Muscle layer of duodenum (tissue), 2 donors: ENCODE measurements around the gene NBAS.

ENCODE experiments used
- H3K27ac ChIP-seq: one replicate; pipeline ENCODE4 v1.7.0; 2013; ENCODE audit warnings: mild to moderate bottlenecking, low read length
- H3K27me3 ChIP-seq: one replicate; pipeline ENCODE4 v1.7.0; 2013; ENCODE audit warnings: low read depth, mild to moderate bottlenecking, control low read depth, low read length
- H3K36me3 ChIP-seq, 2 donors: one replicate each; pipeline ENCODE4 v1.7.0; 2013; ENCODE audit warnings: low read length in 2 of 2, control low read depth in 1 of 2, mild to moderate bottlenecking in 1 of 2; ENCODE audit not compliant: insufficient read depth in 2 of 2, control insufficient read depth in 1 of 2
- H3K4me1 ChIP-seq, 2 donors: one replicate each; pipeline ENCODE4 v1.7.0; 2013; ENCODE audit warnings: low read length in 2 of 2, mild to moderate bottlenecking in 2 of 2, control low read depth in 1 of 2, moderate library complexity in 1 of 2; ENCODE audit not compliant: insufficient read depth in 2 of 2, control insufficient read depth in 1 of 2
- H3K4me3 ChIP-seq, 2 donors: one replicate each; pipeline ENCODE4 v1.7.0; 2013; ENCODE audit warnings: low read length in 2 of 2, low read depth in 1 of 2, mild to moderate bottlenecking in 1 of 2
- H3K9me3 ChIP-seq, 2 donors: one replicate each; pipeline ENCODE4 v1.7.0; 2013; ENCODE audit warnings: low read length in 2 of 2, control low read depth in 1 of 2, mild to moderate bottlenecking in 1 of 2; ENCODE audit not compliant: control insufficient read depth in 1 of 2
- donor health status: healthy.

Gene NBAS

DNA sequence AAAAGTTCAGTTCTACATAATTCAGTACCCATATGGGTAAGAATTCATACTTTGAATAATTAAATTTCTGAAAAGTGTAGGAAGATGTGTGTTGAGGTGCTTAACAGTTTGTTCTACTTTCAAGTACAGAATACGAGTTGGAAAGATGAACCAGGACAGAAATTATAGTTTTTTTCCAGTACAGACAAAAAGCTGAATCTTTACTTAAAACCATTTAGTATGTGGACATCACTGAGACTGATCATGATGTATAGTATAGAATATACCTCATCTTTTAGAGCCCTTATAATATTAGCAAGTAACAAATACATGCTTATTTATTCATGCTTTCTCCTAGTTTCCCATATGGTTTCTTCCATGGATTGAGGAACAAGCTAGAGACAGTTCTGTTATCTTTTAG is 40.5 kb upstream of the NBAS start:
- Histone ChIP-seq H3K27me3 (no peaks in the 10 kb centered on the region), H3K4me1 (no peaks in the 10 kb centered on the region), H3K4me3 (no peak overlapping the region), H3K36me3 (peaks cover 88 to 93% of the 10 kb centered on the region in 2 donors), H3K27ac (no peak overlapping the region), H3K9me3 (no peaks in the 10 kb centered on the region)

DNA sequence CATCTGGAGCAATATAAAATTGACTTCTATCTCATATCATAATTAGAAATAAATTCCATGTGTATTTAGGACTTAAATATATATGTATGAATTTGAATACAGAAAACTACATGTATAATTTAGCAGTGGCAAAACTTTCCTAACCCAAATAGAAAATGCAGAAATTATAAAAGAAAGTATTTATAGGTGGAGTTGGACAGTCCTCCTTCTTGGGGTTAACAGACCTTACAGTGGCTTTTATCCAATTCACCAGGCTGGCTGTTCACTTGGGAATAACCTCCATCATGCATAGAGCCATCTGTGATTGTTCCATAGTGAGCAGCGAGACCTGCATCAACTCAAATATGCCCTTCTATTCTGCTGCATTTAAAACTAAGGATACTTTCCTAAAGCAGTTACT is 38.9 kb upstream of the NBAS start:
- H3K36me3 ChIP-seq = peaks cover 87 to 91% of the 10 kb centered on the region in 2 donors

DNA sequence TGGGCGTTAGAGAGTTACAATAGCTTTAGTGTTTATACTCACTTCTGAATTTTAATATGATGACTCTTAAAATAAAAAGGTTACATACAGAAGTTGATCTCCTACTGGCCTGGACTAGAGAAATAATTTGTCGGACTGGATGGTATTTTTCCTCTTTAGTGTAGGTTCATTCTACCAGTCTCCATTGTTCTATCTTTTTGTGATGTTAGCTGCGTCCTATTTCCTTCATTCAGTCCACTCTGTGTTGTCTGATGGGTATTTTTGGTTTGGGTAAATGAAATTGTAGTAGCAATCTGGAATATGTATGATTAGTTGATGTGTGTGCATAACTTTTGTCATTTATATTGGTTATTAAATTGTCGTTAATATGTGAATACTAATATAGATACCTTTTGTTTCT is 35.8 kb upstream of the NBAS start:
- Histone ChIP-seq H3K36me3 (peaks cover 58 to 62% of the 10 kb centered on the region in 2 donors), H3K9me3 (no peaks in the 10 kb centered on the region), H3K4me3 (no peak overlapping the region), H3K27ac (no peak overlapping the region), H3K4me1 (peaks cover 0 to 23% of the 10 kb centered on the region in 2 donors), H3K27me3 (no peaks in the 10 kb centered on the region)

More for the DNA sequence above, 38.9 kb upstream of the NBAS start:
- H3K27ac ChIP-seq = no peak overlapping the region
- H3K4me1 ChIP-seq = no peaks in the 10 kb centered on the region
- H3K4me3 ChIP-seq = no peak overlapping the region
- no peaks in the 10 kb centered on the region for H3K9me3 ChIP-seq
- H3K27me3 ChIP-seq = no peaks in the 10 kb centered on the region

DNA sequence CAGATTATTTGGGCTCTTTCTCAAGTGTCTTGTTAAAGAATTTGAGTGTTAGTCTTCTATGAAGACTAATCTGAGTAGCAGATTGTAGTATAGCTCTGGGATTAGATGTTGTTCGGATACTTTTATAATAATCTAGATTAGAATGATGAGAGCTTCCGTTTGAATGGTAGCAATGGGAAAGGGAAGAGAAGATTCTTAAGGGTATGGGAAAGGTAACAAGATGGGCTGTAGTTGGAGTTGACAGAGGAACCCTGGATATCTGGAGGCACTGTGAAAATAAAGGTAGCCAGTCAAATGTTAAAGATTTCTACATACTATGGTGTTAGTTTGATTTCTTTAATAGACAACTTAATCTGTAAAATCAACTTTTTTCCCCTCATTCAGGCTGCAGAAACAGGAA is 35.2 kb upstream of the NBAS start:
- Histone ChIP-seq H3K36me3 (peaks cover 52 to 59% of the 10 kb centered on the region in 2 donors), H3K27me3 (no peaks in the 10 kb centered on the region), H3K4me3 (no peak overlapping the region), H3K9me3 (no peaks in the 10 kb centered on the region), H3K4me1 (peaks cover 0 to 23% of the 10 kb centered on the region in 2 donors), H3K27ac (no peak overlapping the region)

DNA sequence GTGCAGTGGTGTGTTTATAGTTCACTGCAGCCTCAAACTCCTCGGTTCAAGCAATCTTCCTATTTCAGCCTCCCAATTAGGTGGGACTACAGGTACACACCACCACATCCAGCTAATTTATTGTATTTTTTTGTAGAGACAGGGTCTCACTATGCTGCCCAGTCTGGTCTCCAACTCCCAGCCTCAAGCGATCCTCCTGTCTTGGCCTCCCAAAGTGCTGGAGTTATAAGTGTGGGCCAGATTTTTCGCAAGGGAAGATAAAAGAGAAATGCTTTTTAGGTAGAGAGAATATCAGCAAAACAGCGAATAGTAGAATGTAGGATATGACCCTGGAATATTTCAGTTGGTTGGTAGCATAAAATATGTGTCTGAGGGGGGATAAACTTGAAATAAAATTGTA is 34.8 kb upstream of the NBAS start:
- H3K4me1 ChIP-seq = peaks cover 0 to 28% of the 10 kb centered on the region in 2 donors
- no peaks in the 10 kb centered on the region for H3K27me3 ChIP-seq
- no peaks in the 10 kb centered on the region for H3K9me3 ChIP-seq
- H3K27ac ChIP-seq = no peak overlapping the region
- H3K4me3 ChIP-seq = no peak overlapping the region
- peaks cover 48 to 55% of the 10 kb centered on the region in 2 donors for H3K36me3 ChIP-seq

DNA sequence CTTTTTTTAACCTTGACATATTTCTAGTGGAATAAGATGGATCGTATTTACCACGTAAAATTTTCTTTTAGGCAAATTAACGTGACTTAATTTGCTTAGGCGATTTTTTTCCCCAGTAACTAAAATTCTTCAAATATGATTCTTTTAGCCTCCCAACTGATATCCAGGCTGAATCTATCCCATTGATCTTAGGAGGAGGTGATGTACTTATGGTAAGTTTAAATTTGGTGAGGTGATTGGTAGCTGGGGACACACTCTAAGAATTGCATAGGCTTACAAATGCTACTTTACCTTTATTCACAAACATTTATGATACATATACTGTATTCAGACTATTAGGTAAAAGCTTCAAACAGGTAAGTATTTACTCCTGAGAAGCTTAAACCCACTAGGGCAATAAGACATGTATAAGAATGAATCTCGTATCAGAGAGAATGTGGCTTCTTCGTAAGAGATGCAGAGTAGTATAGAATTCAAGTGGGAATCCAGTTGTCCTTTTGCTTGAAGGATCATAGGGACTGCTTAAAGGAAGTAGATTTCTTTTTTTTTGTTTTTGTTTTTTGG is 34.3 kb upstream of the NBAS start:
- Histone ChIP-seq H3K36me3 (peaks cover 44 to 50% of the 10 kb centered on the region in 2 donors), H3K27me3 (no peaks in the 10 kb centered on the region), H3K27ac (no peak overlapping the region), H3K4me1 (peaks cover 0 to 30% of the 10 kb centered on the region in 2 donors), H3K9me3 (no peaks in the 10 kb centered on the region), H3K4me3 (no peak overlapping the region)

DNA sequence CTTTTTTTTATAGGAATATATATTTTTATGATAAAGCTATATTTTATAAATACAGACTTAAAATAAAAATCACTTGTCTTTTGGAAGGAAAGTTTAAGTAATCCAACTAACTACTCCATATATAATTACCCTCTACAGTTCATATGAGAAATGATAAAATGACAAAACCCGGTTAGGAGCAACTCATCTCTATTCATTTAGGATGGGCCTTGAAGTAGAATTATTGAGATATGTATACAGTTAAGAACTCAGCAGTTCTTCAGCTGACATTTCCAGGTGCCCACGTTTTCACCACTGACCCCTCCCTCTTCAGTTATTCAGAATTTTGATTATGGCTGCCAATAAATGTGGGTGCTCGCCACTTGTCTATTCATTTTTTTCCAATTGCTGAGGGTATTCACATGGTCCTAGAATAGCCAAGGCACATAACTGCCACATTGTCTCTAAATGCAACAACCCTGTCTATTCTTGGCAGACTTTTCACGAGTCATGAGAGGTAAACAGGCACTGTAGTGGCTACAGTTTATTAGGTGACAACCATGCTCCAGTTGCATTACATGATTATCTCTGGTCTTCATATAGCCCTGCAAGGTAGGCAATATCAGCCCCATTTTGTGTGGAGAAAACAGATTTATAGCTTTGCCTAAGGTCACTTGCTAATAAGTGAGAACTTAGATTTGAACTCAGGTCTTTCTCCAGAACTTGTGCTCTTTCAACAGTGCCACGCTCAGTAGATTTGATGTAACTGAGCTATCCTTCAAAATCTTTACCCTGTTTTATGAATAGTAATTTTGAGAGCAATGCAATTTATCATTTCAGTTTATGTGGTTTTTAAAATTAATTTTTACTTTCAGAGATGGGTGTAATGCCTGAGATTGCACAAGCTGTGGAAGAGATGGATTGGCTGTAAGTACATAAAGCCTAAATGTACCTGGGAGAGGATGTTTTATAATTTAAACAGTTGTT is 33.4 kb upstream of the NBAS start:
- peaks cover 0 to 30% of the 10 kb centered on the region in 2 donors for H3K4me1 ChIP-seq
- H3K9me3 ChIP-seq = no peaks in the 10 kb centered on the region
- peaks cover 36 to 42% of the 10 kb centered on the region in 2 donors for H3K36me3 ChIP-seq
- no peak overlapping the region for H3K27ac ChIP-seq
- no peaks in the 10 kb centered on the region for H3K27me3 ChIP-seq
- no peak overlapping the region for H3K4me3 ChIP-seq

DNA sequence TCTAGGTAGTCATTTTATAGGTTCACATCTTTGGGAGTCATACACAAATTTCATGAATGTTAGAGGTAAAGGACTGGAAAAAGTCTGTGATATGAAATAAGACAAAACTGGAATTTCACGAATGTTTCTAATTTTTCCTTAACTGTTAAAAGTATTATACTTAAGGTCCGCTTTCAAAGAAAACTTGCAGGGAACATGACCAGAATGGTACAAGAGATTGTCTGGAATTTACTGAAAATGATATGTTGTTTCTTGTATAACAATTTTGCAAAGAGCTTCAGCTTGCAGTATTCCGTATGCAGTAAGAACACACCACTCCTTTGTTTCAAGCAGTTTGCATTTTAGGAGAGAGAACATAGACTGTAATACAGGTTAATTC is 32.2 kb upstream of the NBAS start:
- Histone ChIP-seq H3K9me3 (no peaks in the 10 kb centered on the region), H3K4me3 (peak overlapping the region in 1 of 2 donors; percentile 98)

DNA sequence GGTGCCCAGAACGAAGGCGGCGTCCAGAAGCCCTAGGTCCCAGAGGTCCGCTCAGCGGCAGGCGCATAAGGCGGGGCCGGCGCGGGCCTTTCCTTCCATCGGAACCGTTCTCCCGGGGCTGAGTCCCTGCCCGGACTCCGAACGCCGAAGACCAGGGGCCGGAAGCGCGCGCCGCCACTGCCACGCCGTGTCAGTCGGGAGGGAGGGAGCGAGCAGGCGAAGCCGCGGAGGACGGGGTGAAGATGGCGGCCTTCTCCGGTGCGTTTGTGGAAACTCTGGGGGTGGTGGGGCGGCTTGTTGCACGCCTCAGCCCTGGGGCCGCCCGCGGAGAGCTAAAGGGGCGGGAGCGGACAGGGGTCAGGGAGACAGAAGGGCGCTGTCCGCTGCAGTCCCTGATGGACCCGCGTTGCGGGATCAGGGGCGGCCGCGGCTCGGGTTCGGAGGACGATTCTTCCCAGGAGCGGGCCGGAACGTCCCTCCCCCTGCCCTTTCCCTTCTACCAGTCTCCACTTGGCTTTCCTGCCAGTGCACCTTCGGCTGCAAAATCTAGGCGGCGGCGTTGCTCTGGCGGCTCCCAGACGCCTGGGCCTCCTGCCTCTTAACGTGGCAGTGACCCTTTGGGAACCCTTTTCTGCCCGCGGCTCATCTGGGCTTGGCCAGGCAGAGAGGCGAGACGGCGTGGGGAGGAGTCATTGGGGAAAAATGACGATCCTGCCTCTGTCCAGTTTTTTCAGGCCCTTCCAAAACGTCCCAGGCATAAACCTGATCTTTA is 30.7 kb upstream of the NBAS start, which contains the start of gene DDX1:
TSS of gene DDX1 (plus strand) at position 177 of the 772 bp plus-strand sequence. CDS start at position 243, 66 bp downstream.
- Histone ChIP-seq H3K27me3 (no peaks in the 10 kb centered on the region), H3K9me3 (no peaks in the 10 kb centered on the region), H3K36me3 (peaks cover 18 to 20% of the 10 kb centered on the region in 2 donors), H3K27ac (peak within 1 kb of the TSS; percentile 90), H3K4me1 (peaks cover 0 to 30% of the 10 kb centered on the region in 2 donors), H3K4me3 (peak within 1 kb of the TSS; percentile 98 to 100)

More for the DNA sequence above, 32.2 kb upstream of the NBAS start:
- Histone ChIP-seq H3K4me1 (peaks cover 0 to 30% of the 10 kb centered on the region in 2 donors), H3K27me3 (no peaks in the 10 kb centered on the region), H3K36me3 (peaks cover 31 to 33% of the 10 kb centered on the region in 2 donors), H3K27ac (no peak overlapping the region)

DNA sequence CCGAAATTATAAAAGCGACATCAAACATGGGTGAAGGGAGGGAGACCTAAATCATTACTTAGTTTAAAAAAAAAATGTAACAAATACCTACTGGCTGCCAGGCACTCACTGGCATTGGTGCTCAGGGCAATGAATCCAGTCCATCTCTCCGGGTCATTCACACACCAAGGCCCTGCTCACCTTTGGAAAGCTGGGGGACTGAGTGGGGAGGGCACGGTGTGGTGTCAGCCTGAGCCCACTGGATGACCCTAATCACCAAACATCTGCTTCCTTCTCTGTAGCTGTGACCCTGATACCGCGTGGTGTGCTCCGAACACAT is 30.2 kb upstream of the NBAS start:
- H3K27me3 ChIP-seq = no peaks in the 10 kb centered on the region
- H3K27ac ChIP-seq = peak overlapping the region; percentile 90
- peaks cover 0 to 30% of the 10 kb centered on the region in 2 donors for H3K4me1 ChIP-seq
- H3K4me3 ChIP-seq = peak overlapping the region; percentile 98 to 100
- H3K9me3 ChIP-seq = no peaks in the 10 kb centered on the region
- H3K36me3 ChIP-seq = peaks cover 12 to 15% of the 10 kb centered on the region in 2 donors
